HG03025 (cell line): ENCODE data around the gene CD300C.
"Not testable (repeated sequence)": the region's sequence is repeated elsewhere in the genome, so short reads cannot be mapped to it uniquely, and the experiment has no call there.

ENCODE experiments used
- ATAC-seq: cut with Tn5 transposase; IDR thresholded peaks from one replicate; pipeline ENCODE4 v1.9.1; 2021; ENCODE audit warnings: mild to moderate bottlenecking, moderate library complexity; ENCODE audit not compliant: unreplicated experiment, low FRiP score

Gene CD300C

DNA sequence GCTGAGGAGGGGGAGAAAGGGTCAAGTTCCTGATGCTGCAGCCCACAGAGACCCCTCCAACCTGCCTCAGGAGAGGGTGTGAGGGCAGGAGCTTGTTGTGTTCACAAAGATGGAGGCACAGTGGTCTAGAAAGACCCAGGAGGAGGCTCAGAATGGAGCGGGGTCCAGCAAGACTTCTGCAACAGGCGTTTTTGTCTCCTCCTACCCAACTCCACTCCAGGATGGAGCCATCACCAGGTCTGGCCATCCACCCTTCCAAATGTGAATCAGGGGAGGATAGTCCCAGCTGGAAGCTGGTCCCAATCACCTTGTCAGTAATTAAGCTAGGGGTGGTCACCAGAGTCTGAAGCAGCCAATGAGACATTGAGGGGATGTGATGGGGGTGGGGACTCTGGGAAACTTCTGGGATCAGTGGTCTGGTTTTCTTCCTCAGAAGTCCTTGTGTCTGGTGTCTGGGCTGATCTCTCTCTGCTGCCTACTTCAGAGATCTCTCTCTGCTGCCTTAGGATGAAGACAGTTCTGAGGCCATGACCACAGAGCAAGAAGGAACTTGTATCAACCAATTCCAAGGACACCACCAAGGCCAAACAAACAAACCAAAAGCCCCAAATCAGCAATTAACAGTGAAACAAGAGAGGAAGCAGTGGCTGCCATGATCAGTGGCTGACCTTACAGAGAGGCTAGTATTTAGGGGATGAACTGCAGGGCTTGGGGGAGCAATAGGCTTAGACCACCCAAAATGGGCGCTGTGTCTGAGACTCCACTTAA is 29.2 kb downstream of the CD300C start:
- ATAC-seq, result no peak

DNA sequence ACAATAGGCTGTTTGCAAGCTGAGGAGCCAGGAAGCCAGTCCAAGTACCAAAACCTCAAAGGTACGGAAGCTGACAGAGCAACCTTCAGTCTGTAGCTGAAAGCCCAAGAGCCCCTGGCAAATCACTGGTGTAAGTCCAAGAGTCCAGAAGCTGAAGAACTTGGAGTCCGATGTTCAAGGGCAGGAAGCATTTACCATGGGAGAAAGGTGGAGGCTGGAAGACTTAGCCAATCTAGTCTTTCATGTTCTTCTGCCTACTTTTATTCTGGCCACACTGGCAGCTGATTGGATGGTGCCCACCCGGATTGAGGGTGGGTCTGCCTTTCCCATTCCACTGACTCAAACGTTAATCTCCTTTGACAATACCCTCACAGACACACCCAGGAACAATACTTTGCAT is 30.0 kb downstream of the CD300C start:
- ATAC-seq, result no peak

- no peak for ATAC-seq
Observed at GRCh38 chr17:74514632-74515334, 31.1 kb downstream of the CD300C start.

- no peak for ATAC-seq
Observed at GRCh38 chr17:74513987-74514631, 31.8 kb downstream of the CD300C start.

DNA sequence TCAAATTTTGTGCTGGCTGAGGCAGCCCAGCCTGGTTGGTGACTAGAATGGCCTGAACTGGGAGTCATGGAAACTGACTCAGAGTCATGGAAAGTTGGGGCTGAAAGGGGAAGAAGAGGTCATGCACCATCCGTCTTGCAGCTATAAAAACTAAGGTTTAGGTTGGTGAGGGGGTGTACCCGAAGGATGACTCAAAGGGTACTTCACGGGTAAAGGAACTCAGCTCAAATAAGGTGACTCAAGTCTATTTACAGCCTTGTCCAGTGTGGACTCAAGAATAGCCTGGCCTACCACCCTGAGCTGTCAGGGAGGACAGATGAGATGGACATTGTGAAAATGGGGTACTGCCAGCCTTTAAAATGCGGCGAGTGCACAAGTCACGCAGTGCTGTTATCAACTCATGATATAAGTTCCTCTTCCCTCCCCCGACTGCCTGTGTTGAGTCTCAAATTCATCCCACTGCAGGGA is 33.3 kb downstream of the CD300C start:
- no peak for ATAC-seq

- ATAC-seq, result no peak
Observed at GRCh38 chr17:74512036-74512435, 33.9 kb downstream of the CD300C start.

- no peak for ATAC-seq
Observed at GRCh38 chr17:74508156-74508555, 37.8 kb downstream of the CD300C start.

DNA sequence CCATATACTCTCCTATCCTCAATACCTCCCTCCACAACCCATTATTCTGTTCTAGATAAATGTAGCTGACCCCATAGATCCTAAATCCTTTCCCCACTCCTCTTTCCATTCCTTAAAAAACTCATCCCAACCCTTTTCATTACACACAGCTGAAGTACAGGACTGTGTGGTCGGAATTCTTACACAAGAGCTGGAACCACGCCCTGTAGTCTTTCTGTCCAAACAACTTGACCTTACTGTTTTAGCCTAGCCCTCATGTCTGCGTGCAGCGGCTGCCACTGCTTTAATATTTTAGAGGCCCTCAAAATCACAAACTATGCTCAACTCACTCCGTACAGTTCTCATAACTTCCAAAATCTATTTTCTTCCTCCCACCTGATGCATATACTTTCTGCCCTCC is 42.0 kb downstream of the CD300C start:
- ATAC-seq, result not testable (repeated sequence)

- no peak for ATAC-seq
Observed at GRCh38 chr17:74502861-74503260, 43.1 kb downstream of the CD300C start.

DNA sequence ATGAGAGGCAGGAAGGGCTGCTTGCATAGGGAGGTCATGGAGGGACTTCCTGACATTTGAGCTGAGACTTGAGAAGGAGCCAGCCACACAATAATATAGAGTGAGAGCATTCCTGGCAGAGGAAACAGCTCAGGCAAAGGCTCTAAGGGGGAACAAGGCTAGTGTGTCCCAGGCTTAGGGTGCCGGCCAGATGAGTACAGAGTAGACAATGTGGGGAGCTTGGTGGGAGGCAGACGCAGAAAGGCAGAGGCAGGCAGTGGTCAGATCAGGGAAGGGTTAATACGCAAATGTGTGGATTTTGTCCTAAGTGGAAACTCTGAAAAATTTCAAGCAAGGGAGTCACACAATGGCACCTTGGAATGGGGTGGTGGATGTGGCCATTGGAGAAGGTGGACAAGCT is 45.9 kb downstream of the CD300C start:
- ATAC-seq, result no peak

DNA sequence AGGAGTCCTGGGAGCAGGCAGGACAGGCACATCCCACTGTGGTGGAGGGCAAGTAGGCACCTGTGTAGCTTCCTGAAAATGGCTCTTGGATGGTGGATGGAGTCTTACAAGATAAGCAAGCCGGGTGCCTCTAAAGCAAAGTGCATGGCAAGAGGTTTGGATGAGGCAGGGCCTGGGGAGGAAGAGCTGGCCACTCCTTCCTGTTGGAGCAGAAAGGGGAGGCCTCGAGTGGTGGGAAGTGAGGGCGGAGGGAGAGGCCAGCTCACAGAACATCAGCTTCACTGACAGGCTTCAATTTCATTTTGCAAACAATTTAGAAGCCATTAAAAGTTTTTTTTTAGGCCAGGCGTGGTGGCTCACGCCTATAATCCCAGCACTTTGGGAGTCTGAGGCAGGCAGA is 48.4 kb downstream of the CD300C start:
- no peak for ATAC-seq

DNA sequence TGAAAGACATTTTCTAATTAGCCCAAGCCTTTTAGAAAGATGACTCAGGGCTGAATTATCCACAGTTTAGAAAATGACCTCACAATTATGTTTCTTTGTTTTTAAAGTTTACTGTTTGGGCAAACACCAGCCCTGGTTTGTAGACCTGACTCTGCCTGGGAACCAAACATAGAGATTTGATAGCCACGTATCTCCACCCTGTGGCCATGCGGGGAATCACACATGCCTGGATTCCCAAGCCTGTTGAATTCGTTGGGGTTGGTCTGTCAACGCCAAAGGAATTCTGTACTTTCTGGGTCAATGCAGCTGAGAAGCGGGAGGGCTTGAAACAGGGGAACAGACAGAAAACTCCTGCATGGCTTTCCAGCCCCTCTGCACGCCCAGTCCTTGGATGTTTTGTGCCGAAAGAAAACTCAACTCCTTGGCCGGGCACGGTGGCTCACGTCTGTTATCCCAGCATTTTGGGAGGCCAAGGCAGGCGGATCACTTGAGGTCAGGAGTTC is 52.5 kb downstream of the CD300C start:
- no peak for ATAC-seq

- ATAC-seq, result no peak
Observed at GRCh38 chr17:74491626-74492025, 54.3 kb downstream of the CD300C start.
